NCI-H2081 (cell line): ENCODE measurements around the gene CDC45.

ENCODE experiments used
- DNase-seq, 2 experiments: peaks; one replicate each; lab custom pipeline; 2025; lab: John Stamatoyannopoulos, UW

The CDC45 gene

GRCh38 chr22:19496324-19496630, 16.6 kb downstream of the CDC45 start:
- no peak for DNase-seq

- peak; percentile 18 to 67 for DNase-seq
Measured at GRCh38 chr22:19497245-19497644, 17.5 kb downstream of the CDC45 start.

- DNase-seq, result no peak
Measured at GRCh38 chr22:19498154-19498865, 18.6 kb downstream of the CDC45 start.

- no peak for DNase-seq
Measured at GRCh38 chr22:19498866-19499190, 19.1 kb downstream of the CDC45 start.

GRCh38 chr22:19499236-19499879, 19.6 kb downstream of the CDC45 start:
- DNase-seq, result no peak

- DNase-seq, result no peak
Measured at GRCh38 chr22:19499880-19500242, 20.1 kb downstream of the CDC45 start.

GRCh38 chr22:19501897-19502447, 22.3 kb downstream of the CDC45 start:
- no peak for DNase-seq

- no peak for DNase-seq
Measured at GRCh38 chr22:19503367-19503766, 23.6 kb downstream of the CDC45 start.

GRCh38 chr22:19503869-19504268, 24.1 kb downstream of the CDC45 start:
- no peak for DNase-seq

- DNase-seq, result no peak
Measured at GRCh38 chr22:19504900-19505734, 25.4 kb downstream of the CDC45 start.

- no peak for DNase-seq
Measured at GRCh38 chr22:19505735-19506126, 26.0 kb downstream of the CDC45 start.

- DNase-seq, result no peak
Measured at GRCh38 chr22:19506212-19506611, 26.5 kb downstream of the CDC45 start.

GRCh38 chr22:19507534-19507861, 27.8 kb downstream of the CDC45 start:
- DNase-seq, result no peak

- DNase-seq, result no peak
Measured at GRCh38 chr22:19508024-19508776, 28.5 kb downstream of the CDC45 start.

GRCh38 chr22:19509191-19509590, 29.5 kb downstream of the CDC45 start:
- DNase-seq, result no peak

GRCh38 chr22:19509923-19510322, 30.2 kb downstream of the CDC45 start:
- DNase-seq, result no peak

- DNase-seq, result no peak
Measured at GRCh38 chr22:19510919-19511341, 31.2 kb downstream of the CDC45 start.

GRCh38 chr22:19513823-19514222, 34.1 kb downstream of the CDC45 start:
- DNase-seq, result no peak

GRCh38 chr22:19514831-19515565, 35.3 kb downstream of the CDC45 start:
- DNase-seq, result peak; percentile 31 to 82

GRCh38 chr22:19515654-19516377, 36.1 kb downstream of the CDC45 start:
- no peak for DNase-seq
